A549 (cell line): ENCODE results near the gene AKAP8L. TPM values are rescaled to one million over a fixed set of nuclear protein-coding genes. Genes with fewer than 3 reads are reported as not detected.
"Not testable (repeated sequence)": the region's sequence is repeated elsewhere in the genome, so short reads cannot be mapped to it uniquely, and the experiment has no call there.

Source experiments
- ATAC-seq, 2 experiments: fragments of 200-7000 bp in 1 of 2; fragments of >200 bp in 1 of 2; cut with Nextera tagmentation in 1 of 2; cut with Tn5 transposase in 1 of 2; 3 replicates each; pipeline versions ENCODE4 v1.8.0 to v1.9.1; 2018 to 2020; ENCODE audit warnings: mild to moderate bottlenecking in 1 of 2, moderate library complexity in 1 of 2
- CTCF ChIA-PET: fragments of 300-600 bp; sonication (Branson Sonifier 250); formaldehyde crosslinking; extraction: SDS; loops from one replicate; lab custom pipeline; 2021; ENCODE audit warnings: antibody characterized with exemption, inconsistent platforms; lab: Yijun Ruan, JAX
- POLR2A ChIA-PET: fragments of 350-600 bp; formaldehyde crosslinking; extraction: SDS; loops from one replicate; lab custom pipeline; 2021; ENCODE audit warnings: antibody characterized with exemption, inconsistent platforms; lab: Yijun Ruan, JAX
- DNase-seq, 2 experiments: peaks; one replicate each; pipeline versions ENCODE4 v3.0.0 to v3.0.0-alpha.2; 2011 to 2016; ENCODE audit warnings: low read depth in 1 of 2, low spot score in 1 of 2
- FAIRE-seq: peaks from 2 replicates; lab custom pipeline; 2011; peaks lifted over from hg19 to GRCh38; lab: Jason Lieb, UNC
- H3K27ac ChIP-seq, 2 experiments: fragments of >200 bp; sonication (Bioruptor Twin); formaldehyde crosslinking; 3 replicates each; pipeline ENCODE4 v1.5.1; 2016 to 2017
- H3K4me1 ChIP-seq: fragments of >200 bp; sonication (Bioruptor Twin); formaldehyde crosslinking; 3 replicates; pipeline ENCODE4 v1.6.1; 2016
- H3K4me2 ChIP-seq: fragments of >200 bp; sonication (Bioruptor Twin); formaldehyde crosslinking; 3 replicates; pipeline ENCODE4 v1.6.1; 2016
- H3K4me3 ChIP-seq: fragments of >200 bp; sonication (Bioruptor Twin); formaldehyde crosslinking; 3 replicates; pipeline ENCODE4 v1.5.1; 2016
- H3K9me3 ChIP-seq: fragments of >200 bp; sonication (Bioruptor Twin); formaldehyde crosslinking; 3 replicates; pipeline ENCODE4 v1.6.1; 2016
- CEBPB ChIP-seq, 2 experiments: fragments of >200 bp in 1 of 2; sonication (Bioruptor Twin) in 1 of 2; formaldehyde crosslinking in 1 of 2; IDR thresholded peaks; 2 replicates each; pipeline ENCODE4 v1.6.1; 2012 to 2016
- GATA3 ChIP-seq: IDR thresholded peaks from 2 replicates; pipeline ENCODE4 v1.6.1; 2012; ENCODE audit warnings: borderline replicate concordance
- HOXB5 ChIP-seq: fragments of 250-450 bp; sonication (Bioruptor Pico); IDR thresholded peaks from 2 replicates; pipeline ENCODE4 v1.5.0; 2020; ENCODE audit warnings: mild to moderate bottlenecking, moderate library complexity
- JUN ChIP-seq, 2 experiments: fragments of >200 bp; sonication (Bioruptor Twin); formaldehyde crosslinking; IDR thresholded peaks; 2 replicates in 1 of 2; 3 replicates in 1 of 2; pipeline ENCODE4 v1.6.1; 2016 to 2017
- NFE2L2 ChIP-seq: fragments of 150-350 bp; conservative IDR thresholded peaks from 2 replicates; pipeline ENCODE4 v1.6.1; 2014; ENCODE audit warnings: low read length
- SREBF2 ChIP-seq: fragments of 450-650 bp; IDR thresholded peaks from 2 replicates; pipeline ENCODE4 v1.6.1; 2014; ENCODE audit warnings: mild to moderate bottlenecking, moderate library complexity
- ZNF302 ChIP-seq: fragments of 250-450 bp; sonication (Bioruptor Pico); IDR thresholded peaks from 2 replicates; pipeline ENCODE4 v1.9.0; 2021; ENCODE audit warnings: inconsistent platforms, mild to moderate bottlenecking, moderate library complexity
- ZSCAN20 ChIP-seq: fragments of 250-450 bp; sonication (Bioruptor Pico); IDR thresholded peaks from 2 replicates; pipeline ENCODE4 v1.8.0; 2022; ENCODE audit warnings: mild to moderate bottlenecking, moderate library complexity
- WGBS: methylation state at CpG from one replicate; pipeline ENCODE4 v1.1.6; 2017; ENCODE audit errors: missing lambda C conversion rate; 5-methylcytosine and 5-hydroxymethylcytosine counted together
- polyA plus RNA-seq, 4 experiments: library from polyadenylated mRNA; depleted of rRNA in 3 of 4; stranded (reverse); fragments of >200 nt; fragmentation: RNase III in 1 of 4; extraction: RNeasy Plus Mini Kit Qiagen cat#74134 plus additional on column Dnase treatment in 1 of 4; gene quantifications; 2 replicates in 3 of 4; 3 replicates in 1 of 4; pipeline ENCODE4 v1.2.3, GENCODE V29; 2011 to 2017
- TF ChIP-seq, protein P1 (sequence below): IDR thresholded peaks from 2 replicates; pipeline ENCODE4 v1.6.1; 2012; ENCODE audit warnings: low read depth, borderline replicate concordance
- TF ChIP-seq, protein P2 (sequence below): fragments of >200 bp; sonication (Bioruptor Twin); formaldehyde crosslinking; IDR thresholded peaks from 3 replicates; pipeline ENCODE4 v1.5.1; 2016
- TF ChIP-seq, protein P3 (sequence below): fragments of 250-450 bp; sonication (Bioruptor Pico); IDR thresholded peaks from 2 replicates; pipeline ENCODE4 v1.5.0; 2020; ENCODE audit warnings: low read depth, mild to moderate bottlenecking, moderate library complexity

Gene AKAP8L
- polyA plus RNA-seq, 2 of the 4 experiments (the other 2 are of a cell fraction), result 28.4 to 42.9 TPM

DNA sequence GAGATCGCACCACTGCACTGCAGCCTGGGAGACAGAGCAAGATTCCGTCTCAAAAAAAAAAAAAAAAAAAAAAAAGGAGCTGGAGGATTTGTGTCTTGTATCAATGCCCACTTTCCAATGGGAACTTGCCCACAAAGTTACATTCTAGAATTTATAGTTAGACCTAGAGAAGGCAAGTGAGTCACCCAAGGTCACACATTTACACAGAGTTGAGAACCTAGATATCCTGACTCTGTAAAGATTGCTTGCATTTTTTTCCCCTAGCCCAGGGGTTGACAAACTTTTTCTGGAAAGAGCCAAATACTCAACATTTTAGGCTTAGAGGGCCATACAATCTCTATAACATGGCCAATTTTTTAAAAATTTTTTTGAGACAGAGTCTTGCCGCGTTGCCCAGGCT lies 78.7 kb downstream of the AKAP8L start (continued):
- TF ChIP-seq, protein P1, sequence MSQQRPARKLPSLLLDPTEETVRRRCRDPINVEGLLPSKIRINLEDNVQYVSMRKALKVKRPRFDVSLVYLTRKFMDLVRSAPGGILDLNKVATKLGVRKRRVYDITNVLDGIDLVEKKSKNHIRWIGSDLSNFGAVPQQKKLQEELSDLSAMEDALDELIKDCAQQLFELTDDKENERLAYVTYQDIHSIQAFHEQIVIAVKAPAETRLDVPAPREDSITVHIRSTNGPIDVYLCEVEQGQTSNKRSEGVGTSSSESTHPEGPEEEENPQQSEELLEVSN, result no peak
- TF ChIP-seq ZSCAN20 (no peak), NFE2L2 (no peak), ZNF302 (CRISPR knock-in tag) (no peak), HOXB5 (CRISPR knock-in tag) (no peak)
- TF ChIP-seq, all 56 proteins: peak for 0

DNA sequence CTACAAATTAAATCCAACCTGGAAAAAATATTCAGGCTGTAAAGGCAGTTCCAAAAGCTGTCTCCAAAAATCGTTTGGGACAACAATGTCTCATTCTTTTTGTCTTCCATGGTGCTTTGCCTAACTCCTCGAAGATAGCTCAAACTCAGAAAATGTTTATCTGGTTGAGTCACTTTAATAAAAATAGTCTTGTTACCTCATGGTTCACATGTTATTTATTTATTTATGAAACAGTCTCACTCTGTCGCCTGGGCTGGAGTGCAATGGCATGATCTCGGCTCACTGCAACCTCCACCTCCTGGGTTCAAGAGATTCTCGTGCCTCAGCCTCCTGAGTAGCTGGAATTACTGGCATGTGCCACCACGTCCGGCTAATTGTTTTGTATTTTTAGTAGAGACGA lies 81.6 kb downstream of the AKAP8L start:
- ChIA-PET POLR2A (no interaction called here), CTCF (interaction anchor here (1.1 to 1.4 kb wide), 2 partner anchors 22 to 160 kb away, joined by 3 to 4 read pairs; no protein-coding TSS in a partner anchor)
- no peak overlapping the region for H3K4me3 ChIP-seq
- no peaks in the 10 kb centered on the region for H3K9me3 ChIP-seq
- DNase-seq (no peak), FAIRE-seq (no peak), ATAC-seq (no peak)
- H3K27ac ChIP-seq, result no peak overlapping the region
- TF ChIP-seq SREBF2 (no peak), CEBPB (IDR thresholded peaks at IDR 0.05) (no peak)
- TF ChIP-seq, protein P2, sequence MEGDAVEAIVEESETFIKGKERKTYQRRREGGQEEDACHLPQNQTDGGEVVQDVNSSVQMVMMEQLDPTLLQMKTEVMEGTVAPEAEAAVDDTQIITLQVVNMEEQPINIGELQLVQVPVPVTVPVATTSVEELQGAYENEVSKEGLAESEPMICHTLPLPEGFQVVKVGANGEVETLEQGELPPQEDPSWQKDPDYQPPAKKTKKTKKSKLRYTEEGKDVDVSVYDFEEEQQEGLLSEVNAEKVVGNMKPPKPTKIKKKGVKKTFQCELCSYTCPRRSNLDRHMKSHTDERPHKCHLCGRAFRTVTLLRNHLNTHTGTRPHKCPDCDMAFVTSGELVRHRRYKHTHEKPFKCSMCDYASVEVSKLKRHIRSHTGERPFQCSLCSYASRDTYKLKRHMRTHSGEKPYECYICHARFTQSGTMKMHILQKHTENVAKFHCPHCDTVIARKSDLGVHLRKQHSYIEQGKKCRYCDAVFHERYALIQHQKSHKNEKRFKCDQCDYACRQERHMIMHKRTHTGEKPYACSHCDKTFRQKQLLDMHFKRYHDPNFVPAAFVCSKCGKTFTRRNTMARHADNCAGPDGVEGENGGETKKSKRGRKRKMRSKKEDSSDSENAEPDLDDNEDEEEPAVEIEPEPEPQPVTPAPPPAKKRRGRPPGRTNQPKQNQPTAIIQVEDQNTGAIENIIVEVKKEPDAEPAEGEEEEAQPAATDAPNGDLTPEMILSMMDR, result no peak
- TF ChIP-seq, protein P1, result no peak
- TF ChIP-seq, protein P3, sequence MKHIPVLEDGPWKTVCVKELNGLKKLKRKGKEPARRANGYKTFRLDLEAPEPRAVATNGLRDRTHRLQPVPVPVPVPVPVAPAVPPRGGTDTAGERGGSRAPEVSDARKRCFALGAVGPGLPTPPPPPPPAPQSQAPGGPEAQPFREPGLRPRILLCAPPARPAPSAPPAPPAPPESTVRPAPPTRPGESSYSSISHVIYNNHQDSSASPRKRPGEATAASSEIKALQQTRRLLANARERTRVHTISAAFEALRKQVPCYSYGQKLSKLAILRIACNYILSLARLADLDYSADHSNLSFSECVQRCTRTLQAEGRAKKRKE (CRISPR knock-in tag), result no peak
- peaks cover 10% of the 10 kb centered on the region; the same call in 1 of the 3 replicates for H3K4me1 ChIP-seq
- H3K4me2 ChIP-seq, result no peak overlapping the region
- WGBS, result 69% methylated on average over 8 of the region's 8 CpGs

DNA sequence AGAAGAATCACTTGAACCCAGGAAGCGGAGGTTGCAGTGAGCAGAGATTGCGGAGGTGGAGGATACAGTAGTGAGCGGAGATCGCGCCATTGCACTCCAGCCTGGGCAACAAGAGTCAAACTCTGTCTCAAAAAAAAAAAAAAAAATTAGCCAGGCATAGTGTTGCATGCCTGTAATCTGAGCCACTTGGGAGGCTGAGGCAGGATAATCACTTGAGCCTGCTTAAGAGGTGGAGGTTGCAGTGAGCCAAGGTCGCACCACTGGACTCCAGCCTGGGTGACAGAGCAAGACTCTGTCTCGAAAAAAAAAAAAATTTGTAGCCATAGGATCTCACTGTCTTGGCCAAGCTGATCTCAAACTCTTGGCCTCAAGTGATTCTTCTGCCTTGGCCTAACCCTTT lies 82.8 kb downstream of the AKAP8L start:
- H3K27ac ChIP-seq, DNase-seq, ATAC-seq, H3K4me2 ChIP-seq, FAIRE-seq, H3K4me3 ChIP-seq, H3K9me3 ChIP-seq: not testable (repeated sequence)
- ChIA-PET POLR2A (interaction anchor here (0.9 kb wide), 1 partner anchor 43 kb away, joined by 3 read pairs; the partner anchor contains the start of gene AKAP8), CTCF (interaction anchor here (1.1 kb wide), 1 partner anchor 159 kb away, joined by 3 read pairs; no protein-coding TSS in a partner anchor)
- WGBS, result 92% methylated on average over 7 of the region's 7 CpGs
- H3K4me1 ChIP-seq, result peaks cover 10% of the 10 kb centered on the region; the same call in 1 of the 3 replicates

DNA sequence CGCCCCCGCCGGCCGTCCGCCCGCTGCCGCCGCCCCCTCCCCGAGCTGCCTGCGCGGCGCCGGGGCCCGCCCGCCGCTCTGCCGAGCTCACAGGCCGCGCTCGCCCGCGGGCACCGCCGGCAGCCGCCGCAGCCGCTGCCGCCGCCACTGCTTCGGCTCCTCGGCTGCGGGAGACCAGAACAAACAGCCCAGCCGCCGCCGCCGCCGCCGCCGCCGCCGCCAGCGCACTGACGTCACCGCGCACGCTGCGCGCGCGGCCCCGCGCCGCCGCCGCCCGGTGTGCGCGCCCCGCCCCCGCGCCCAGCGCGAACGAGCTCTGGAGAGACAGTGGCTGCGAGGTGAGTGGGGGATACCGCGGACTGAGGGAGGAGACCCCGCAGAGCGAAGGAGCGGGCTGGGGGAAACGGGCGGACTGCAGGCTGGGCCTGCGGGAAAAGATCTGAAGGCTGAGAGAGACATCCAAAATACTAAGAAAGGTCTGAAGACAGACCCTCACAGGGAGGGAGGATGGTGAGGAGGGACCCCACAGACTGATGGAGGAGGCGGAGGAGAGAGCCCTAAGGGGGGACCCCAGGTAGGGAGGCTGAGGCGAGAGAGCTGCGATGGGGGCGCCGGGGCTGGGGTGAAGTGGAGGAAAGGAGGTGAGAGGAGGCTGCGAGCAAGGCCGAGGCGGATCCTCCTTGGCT lies 86.3 kb downstream of the AKAP8L start, which contains the start of gene BRD4:
TSS of gene BRD4 (minus strand) at position 229 of the 686 bp plus-strand sequence. CDS start 59,440 bp downstream, outside the sequence.
- Histone ChIP-seq H3K9me3 (no peaks in the 10 kb centered on the region), H3K4me2 (peak within 1 kb of the TSS; percentile 94), H3K4me3 (peak within 1 kb of the TSS; percentile 85), H3K4me1 (peaks cover 42% of the 10 kb centered on the region), H3K27ac (peak within 1 kb of the TSS; percentile 99 to 100)
- TF ChIP-seq JUN (IDR thresholded peaks at IDR 0.05), result peak in 1 of 2 experiments; percentile 40; a peak in 1 of 5 replicates
- no peak for TF ChIP-seq GATA3
- ChIA-PET POLR2A (interaction anchor here (1.3 kb wide), 1 partner anchor 47 kb away, joined by 3 read pairs; the partner anchor contains the start of gene AKAP8), CTCF (no interaction called here)
- 30% methylated on average over 8 of the region's 81 CpGs for WGBS
- ATAC-seq (peak; percentile 68 to 88), DNase-seq (peak; percentile 48 to 69), FAIRE-seq (no peak)
